ENCODE measurements around the gene PDE5A.

PDE5A gene

DNA sequence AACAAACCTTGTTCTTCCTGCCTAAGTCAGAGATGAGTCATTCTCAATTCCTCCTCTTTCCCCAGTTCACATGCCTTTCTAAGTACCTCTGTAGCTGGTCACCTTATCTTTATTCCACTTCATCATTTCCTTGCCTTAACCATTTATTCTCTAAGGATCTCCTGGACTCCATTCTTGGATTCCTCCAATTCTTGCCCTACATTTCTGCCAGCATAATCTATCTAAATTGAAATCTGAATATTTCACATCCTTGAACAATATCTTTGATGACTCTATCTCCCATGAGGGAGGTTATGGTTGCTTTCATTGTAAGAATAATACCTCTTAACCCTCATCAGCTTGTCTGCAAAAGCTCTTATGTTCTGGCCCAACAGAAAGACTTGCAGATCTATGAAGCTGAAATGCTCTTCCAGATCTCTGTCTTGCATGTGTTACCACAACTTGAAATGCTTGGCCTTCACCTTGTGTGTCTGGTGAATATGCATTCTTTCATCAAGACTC, 28.6 kb upstream of the PDE5A start:
- H3K4me3 ChIP-seq (ENCODE audit: low read depth, low read length), result no peak overlapping the region
- TF ChIP-seq, protein P1, sequence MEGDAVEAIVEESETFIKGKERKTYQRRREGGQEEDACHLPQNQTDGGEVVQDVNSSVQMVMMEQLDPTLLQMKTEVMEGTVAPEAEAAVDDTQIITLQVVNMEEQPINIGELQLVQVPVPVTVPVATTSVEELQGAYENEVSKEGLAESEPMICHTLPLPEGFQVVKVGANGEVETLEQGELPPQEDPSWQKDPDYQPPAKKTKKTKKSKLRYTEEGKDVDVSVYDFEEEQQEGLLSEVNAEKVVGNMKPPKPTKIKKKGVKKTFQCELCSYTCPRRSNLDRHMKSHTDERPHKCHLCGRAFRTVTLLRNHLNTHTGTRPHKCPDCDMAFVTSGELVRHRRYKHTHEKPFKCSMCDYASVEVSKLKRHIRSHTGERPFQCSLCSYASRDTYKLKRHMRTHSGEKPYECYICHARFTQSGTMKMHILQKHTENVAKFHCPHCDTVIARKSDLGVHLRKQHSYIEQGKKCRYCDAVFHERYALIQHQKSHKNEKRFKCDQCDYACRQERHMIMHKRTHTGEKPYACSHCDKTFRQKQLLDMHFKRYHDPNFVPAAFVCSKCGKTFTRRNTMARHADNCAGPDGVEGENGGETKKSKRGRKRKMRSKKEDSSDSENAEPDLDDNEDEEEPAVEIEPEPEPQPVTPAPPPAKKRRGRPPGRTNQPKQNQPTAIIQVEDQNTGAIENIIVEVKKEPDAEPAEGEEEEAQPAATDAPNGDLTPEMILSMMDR (IDR thresholded peaks at IDR 0.05; ENCODE audit: low read depth, low read length), result no peak

DNA sequence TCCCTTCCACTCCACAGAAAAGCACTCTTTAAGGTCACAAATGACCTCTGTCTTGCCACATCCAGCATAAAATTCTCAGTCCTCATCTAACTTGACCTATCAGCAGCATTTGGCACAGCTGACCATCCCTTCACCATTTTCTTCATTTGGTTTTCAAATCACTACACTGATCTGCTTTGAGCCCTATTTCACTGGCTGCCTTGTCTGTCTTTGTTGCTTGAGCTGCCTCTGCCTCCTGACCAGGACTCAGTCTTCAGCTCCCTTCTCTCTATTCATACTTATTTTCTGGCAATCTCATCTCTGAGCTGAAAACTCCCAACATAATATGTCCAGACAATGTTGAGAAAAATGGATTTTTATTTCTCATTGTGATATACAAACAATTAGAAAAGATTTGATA, 27.7 kb upstream of the PDE5A start:
- no peak overlapping the region for H3K4me3 ChIP-seq (ENCODE audit: low read depth, low read length)
- TF ChIP-seq, protein P1 (IDR thresholded peaks at IDR 0.05; ENCODE audit: low read depth, low read length), result no peak

DNA sequence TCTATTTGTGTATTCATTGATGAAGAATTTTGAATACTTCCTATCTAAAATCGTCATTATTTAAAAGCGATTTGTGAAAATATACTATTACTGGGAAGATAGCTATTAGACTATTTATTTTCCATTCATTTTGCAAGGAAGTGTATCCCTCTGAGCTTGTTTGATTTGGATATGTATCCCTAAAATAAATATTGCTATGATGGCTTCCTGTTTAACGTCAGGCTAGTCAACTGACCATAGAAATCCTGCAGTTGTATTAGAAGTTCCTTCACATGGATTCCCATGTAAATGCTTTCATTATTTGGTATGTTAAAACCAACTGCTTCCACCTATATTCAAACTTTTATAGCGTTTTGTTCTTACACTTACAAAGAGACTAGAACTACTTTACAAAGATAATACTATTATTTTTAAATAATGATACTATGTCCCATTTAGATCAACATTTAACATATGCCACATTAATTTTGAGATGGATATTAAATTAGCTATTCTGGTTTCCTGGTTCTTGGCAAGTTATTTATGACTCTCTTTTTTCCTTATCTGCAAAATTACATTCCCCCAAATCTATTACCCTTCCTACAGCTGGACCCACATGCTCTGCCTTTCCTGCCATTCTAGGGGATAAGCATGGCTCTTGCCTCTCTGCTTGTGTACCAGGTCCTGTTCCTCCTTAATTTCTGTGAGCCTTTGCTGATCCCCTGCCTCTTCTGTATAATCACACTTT, 26.7 kb upstream of the PDE5A start:
- TF ChIP-seq, protein P1 (IDR thresholded peaks at IDR 0.05; ENCODE audit: low read depth, low read length), result no peak
- no peak overlapping the region for H3K4me3 ChIP-seq (ENCODE audit: low read depth, low read length)

GRCh38 chr4:119653990-119654389, 25.4 kb upstream of the PDE5A start:
- TF ChIP-seq, protein P1 (IDR thresholded peaks at IDR 0.05; ENCODE audit: low read depth, low read length), result no peak
- H3K4me3 ChIP-seq (ENCODE audit: low read depth, low read length), result no peak overlapping the region

DNA sequence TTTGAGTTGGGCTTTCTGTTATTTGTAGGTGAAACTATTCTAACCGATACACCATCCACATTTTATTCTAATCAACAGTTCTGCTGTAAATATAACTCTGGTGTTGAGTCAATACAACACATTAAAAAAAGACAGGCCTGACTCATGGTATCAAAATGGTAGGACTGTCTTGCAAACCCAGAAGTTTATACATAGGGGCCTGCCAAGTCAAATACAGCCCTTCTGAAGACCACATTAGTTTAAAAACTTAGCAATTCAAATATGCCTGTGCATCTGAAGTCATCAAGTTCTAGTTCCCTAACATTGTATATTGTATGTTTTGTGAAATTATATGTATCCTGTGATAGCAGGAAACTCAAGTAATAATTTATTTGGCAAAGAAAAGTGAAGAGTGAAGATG, 24.4 kb upstream of the PDE5A start:
- H3K4me3 ChIP-seq (ENCODE audit: low read depth, low read length), result no peak overlapping the region
- TF ChIP-seq, protein P1 (IDR thresholded peaks at IDR 0.05; ENCODE audit: low read depth, low read length), result no peak

- H3K4me3 ChIP-seq (ENCODE audit: low read depth, low read length), result no peak overlapping the region
- TF ChIP-seq, protein P1 (IDR thresholded peaks at IDR 0.05; ENCODE audit: low read depth, low read length), result no peak
These were observed 19.8 kb upstream of the PDE5A start for GRCh38 chr4:119648398-119648797.

- H3K4me3 ChIP-seq (ENCODE audit: low read depth, low read length), result no peak overlapping the region
- TF ChIP-seq, protein P1 (IDR thresholded peaks at IDR 0.05; ENCODE audit: low read depth, low read length), result no peak
These were observed 19.0 kb upstream of the PDE5A start for GRCh38 chr4:119647558-119647957.
